Ascending aorta (tissue), 2 donors: Measurements from ENCODE around the gene CCDC107. TPM values are rescaled to one million over a fixed set of nuclear protein-coding genes. Genes with fewer than 3 reads are reported as not detected.
A peak's percentile ranks its signal among the peaks of the same experiment; 100 is the strongest.

ENCODE experiments used
- DNase-seq, 2 donors: peaks; one replicate each; pipeline ENCODE4 v3.0.0-alpha.2; 2019; ENCODE audit warnings: low spot score in 2 of 2
- H3K27ac ChIP-seq, 2 donors: fragments of 200-600 bp; sonication (generic); one replicate each; pipeline ENCODE4 v1.5.1; 2016 to 2017; ENCODE audit warnings: mild to moderate bottlenecking in 1 of 2
- H3K27me3 ChIP-seq: fragments of 200-600 bp; sonication (generic); one replicate; pipeline ENCODE4 v1.5.1; 2017
- H3K36me3 ChIP-seq, 2 donors: fragments of 200-600 bp; sonication (generic); one replicate each; pipeline ENCODE4 v1.5.1; 2016
- H3K4me1 ChIP-seq, 2 donors: fragments of 200-600 bp; sonication (generic); one replicate each; pipeline ENCODE4 v1.5.1; 2016 to 2017; ENCODE audit warnings: mild to moderate bottlenecking in 1 of 2
- H3K4me3 ChIP-seq, 2 donors: fragments of 200-600 bp; sonication (generic); one replicate each; pipeline ENCODE4 v1.5.1; 2016 to 2017; ENCODE audit warnings: mild to moderate bottlenecking in 1 of 2
- H3K9me3 ChIP-seq, 2 donors: fragments of 200-600 bp; sonication (generic); one replicate each; pipeline ENCODE4 v1.5.1; 2016
- CTCF ChIP-seq, 3 experiments: fragments of 200-600 bp in 2 of 3; fragments of 450-650 bp in 1 of 3; sonication (generic) in 2 of 3; IDR thresholded peaks; one replicate each; pipeline ENCODE4 v1.5.1; 2016 to 2019; ENCODE audit warnings: antibody characterized with exemption in 3 of 3, mild to moderate bottlenecking in 1 of 3, moderate library complexity in 1 of 3
- intact Hi-C: fragments of 100-400 bp; cut with DNase I; formaldehyde crosslinking; loops from one replicate; pipeline ENCODE4 v1.15.1; 2023
- total RNA-seq: library from RNA; depleted of rRNA; stranded (reverse); fragments of >200 nt; gene quantifications from one replicate; pipeline ENCODE4 v1.1.0, GENCODE V29; 2016

Gene CCDC107
- total RNA-seq, 1 donor from 2014 or later, result 67.6 TPM

- Histone ChIP-seq H3K9me3 (no peaks in the 10 kb centered on the region), H3K27ac (peak overlapping the region in 1 of 2 donors; percentile 42), H3K4me3 (no peak overlapping the region), H3K4me1 (no peaks in the 10 kb centered on the region), H3K27me3 (no peaks in the 10 kb centered on the region), H3K36me3 (no peaks in the 10 kb centered on the region)
- DNase-seq, result peak; percentile 63 to 84
- TF ChIP-seq CTCF (IDR thresholded peaks at IDR 0.05), result no peak
- intact Hi-C loops, result no loop called here
Measured at GRCh38 chr9:35618854-35619799, 39.0 kb upstream of the CCDC107 start.

DNA sequence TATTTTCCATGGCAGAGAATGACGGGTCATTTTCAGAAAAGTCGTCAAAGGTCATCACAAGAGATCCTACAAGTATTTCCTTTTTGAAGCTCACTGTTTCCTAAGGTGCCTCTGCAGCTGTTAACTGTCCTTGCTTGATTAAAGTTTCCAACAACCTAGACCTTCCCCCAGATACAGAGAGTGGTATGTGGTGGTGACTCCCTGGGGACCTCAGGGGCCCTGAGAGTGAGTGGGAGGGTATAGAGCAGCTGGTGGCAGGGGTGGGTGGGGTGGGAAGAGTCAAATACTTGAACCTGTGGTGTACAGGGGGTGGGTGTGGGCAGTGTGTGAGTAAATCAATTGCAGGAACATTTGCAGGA lies 38.3 kb upstream of the CCDC107 start:
- Histone ChIP-seq H3K27ac (no peak overlapping the region), H3K36me3 (no peaks in the 10 kb centered on the region), H3K4me3 (no peak overlapping the region), H3K27me3 (no peaks in the 10 kb centered on the region), H3K4me1 (no peaks in the 10 kb centered on the region), H3K9me3 (no peaks in the 10 kb centered on the region)
- no peak for DNase-seq
- intact Hi-C loops, result no loop called here
- no peak for TF ChIP-seq CTCF (IDR thresholded peaks at IDR 0.05)

GRCh38 chr9:35627575-35627974 lies 30.5 kb upstream of the CCDC107 start:
- no peak overlapping the region for H3K4me3 ChIP-seq
- no peaks in the 10 kb centered on the region for H3K9me3 ChIP-seq
- no peak for DNase-seq
- no peak for TF ChIP-seq CTCF (IDR thresholded peaks at IDR 0.05)
- no peak overlapping the region for H3K27ac ChIP-seq
- no peaks in the 10 kb centered on the region for H3K36me3 ChIP-seq
- intact Hi-C loops, result no loop called here
- no peaks in the 10 kb centered on the region for H3K27me3 ChIP-seq
- H3K4me1 ChIP-seq, result no peaks in the 10 kb centered on the region

DNA sequence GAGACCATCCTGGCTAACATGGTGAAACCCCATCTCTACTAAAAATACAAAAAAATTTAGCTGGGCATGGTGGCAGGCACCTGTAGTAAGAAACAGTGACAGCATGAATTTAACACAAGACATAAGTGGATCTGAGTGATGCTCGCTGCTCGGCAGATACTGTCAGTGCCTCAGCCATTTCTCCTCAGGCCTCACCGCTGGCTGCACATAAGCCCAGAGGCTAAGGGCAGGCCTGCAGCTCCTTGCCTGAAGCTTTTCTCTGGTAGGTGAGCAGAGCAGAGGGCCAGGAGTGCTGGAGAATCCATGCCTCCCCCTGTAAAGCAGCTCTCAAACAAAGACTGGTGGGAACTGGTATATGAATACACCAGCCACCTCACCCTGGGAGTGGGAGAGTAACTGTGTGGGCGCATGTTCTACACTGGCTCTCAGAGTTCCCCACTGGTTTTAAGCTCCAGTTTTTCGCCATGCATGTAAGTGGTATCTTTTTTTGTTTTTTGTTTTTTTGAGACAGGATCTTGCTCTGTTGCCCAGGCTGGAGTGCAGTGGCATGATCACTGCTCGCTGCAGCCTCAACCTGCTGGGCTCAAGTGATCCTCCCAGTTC lies 29.6 kb upstream of the CCDC107 start:
- Histone ChIP-seq H3K27me3 (no peaks in the 10 kb centered on the region), H3K36me3 (no peaks in the 10 kb centered on the region), H3K9me3 (no peaks in the 10 kb centered on the region), H3K27ac (no peak overlapping the region), H3K4me1 (no peaks in the 10 kb centered on the region), H3K4me3 (no peak overlapping the region)
- no peak for DNase-seq
- intact Hi-C loops, result no loop called here
- no peak for TF ChIP-seq CTCF (IDR thresholded peaks at IDR 0.05)

GRCh38 chr9:35629597-35629996 lies 28.5 kb upstream of the CCDC107 start:
- Histone ChIP-seq H3K36me3 (no peaks in the 10 kb centered on the region), H3K27me3 (no peaks in the 10 kb centered on the region), H3K27ac (no peak overlapping the region), H3K4me1 (no peaks in the 10 kb centered on the region), H3K9me3 (no peaks in the 10 kb centered on the region), H3K4me3 (no peak overlapping the region)
- intact Hi-C loops, result no loop called here
- TF ChIP-seq CTCF (IDR thresholded peaks at IDR 0.05), result no peak
- DNase-seq, result no peak
